GM23338 (cell line): ENCODE measurements around the gene TRIP4. TPM values are rescaled to one million over a fixed set of nuclear protein-coding genes. Genes with fewer than 3 reads are reported as not detected.
A peak's percentile ranks its signal among the peaks of the same experiment; 100 is the strongest.

Experiments used
- ATAC-seq: fragments of 200-7000 bp; cut with Tn5 transposase; 3 replicates; pipeline ENCODE4 v1.9.1; 2020
- DNase-seq: peaks from one replicate; pipeline ENCODE4 v3.0.0-alpha.2; 2015; ENCODE audit warnings: low spot score
- H2AFZ ChIP-seq: fragments of 200-600 bp; sonication (generic); 2 replicates; pipeline ENCODE4 v1.8.0; 2016; ENCODE audit warnings: antibody characterized with exemption, mild to moderate bottlenecking, moderate library complexity
- H3F3A ChIP-seq: fragments of 200-600 bp; sonication (generic); replicated peaks from 2 replicates; pipeline ENCODE4 v1.8.0; 2017; ENCODE audit warnings: antibody characterized with exemption, mixed run types, low read depth
- H3K27ac ChIP-seq: fragments of 200-600 bp; sonication (generic); 2 replicates; pipeline ENCODE4 v1.6.1; 2016; ENCODE audit warnings: low read depth
- H3K27me3 ChIP-seq: fragments of 200-600 bp; sonication (generic); 2 replicates; pipeline ENCODE4 v1.8.0; 2016; ENCODE audit warnings: mild to moderate bottlenecking, mixed run types, moderate library complexity; ENCODE audit not compliant: insufficient read depth
- H3K36me3 ChIP-seq: fragments of 200-600 bp; sonication (generic); 2 replicates; pipeline ENCODE4 v1.8.0; 2016; ENCODE audit warnings: mild to moderate bottlenecking; ENCODE audit not compliant: insufficient read depth
- H3K4me1 ChIP-seq: fragments of 200-600 bp; sonication (generic); 2 replicates; pipeline ENCODE4 v1.8.0; 2016; ENCODE audit warnings: mild to moderate bottlenecking, moderate library complexity; ENCODE audit not compliant: insufficient read depth
- H3K4me2 ChIP-seq: fragments of 200-600 bp; sonication (generic); 2 replicates; pipeline ENCODE4 v1.7.1; 2017; ENCODE audit warnings: mixed run types
- H3K4me3 ChIP-seq: fragments of 200-600 bp; sonication (generic); 2 replicates; pipeline ENCODE4 v1.6.1; 2016; ENCODE audit warnings: mixed run types
- H3K79me2 ChIP-seq: fragments of 200-600 bp; sonication (generic); replicated peaks from 2 replicates; pipeline ENCODE4 v1.8.0; 2017; ENCODE audit warnings: mild to moderate bottlenecking; ENCODE audit not compliant: insufficient read depth
- H3K9me2 ChIP-seq: fragments of 200-600 bp; sonication (generic); 2 replicates; pipeline ENCODE4 v1.8.0; 2017; ENCODE audit not compliant: insufficient read depth
- H4K20me1 ChIP-seq: fragments of 200-600 bp; sonication (generic); replicated peaks from 2 replicates; pipeline ENCODE4 v1.8.0; 2017; ENCODE audit warnings: mild to moderate bottlenecking; ENCODE audit not compliant: insufficient read depth
- H3K27ac Mint-ChIP-seq: 2 replicates; pipeline ENCODE4 v1.8.0; 2020; ENCODE audit warnings: inconsistent platforms, mild to moderate bottlenecking, moderate library complexity, mixed read lengths
- H3K27me3 Mint-ChIP-seq: 3 replicates; pipeline ENCODE4 v1.8.0; 2022; ENCODE audit warnings: low read depth, mild to moderate bottlenecking, moderate library complexity, mixed read lengths, inconsistent platforms; ENCODE audit not compliant: insufficient read depth, poor library complexity
- H3K36me3 Mint-ChIP-seq: 3 replicates; pipeline ENCODE4 v1.8.0; 2021; ENCODE audit warnings: low read depth, mild to moderate bottlenecking, inconsistent platforms, moderate library complexity, mixed read lengths
- H3K4me1 Mint-ChIP-seq: 3 replicates; pipeline ENCODE4 v1.8.0; 2020; ENCODE audit warnings: mild to moderate bottlenecking, inconsistent platforms, mixed read lengths
- H3K4me3 Mint-ChIP-seq: 3 replicates; pipeline ENCODE4 v1.8.0; 2021; ENCODE audit warnings: moderate library complexity, mild to moderate bottlenecking, inconsistent platforms, mixed read lengths
- H3K9me3 Mint-ChIP-seq: 3 replicates; pipeline ENCODE4 v1.8.0; 2020; ENCODE audit warnings: moderate library complexity, mild to moderate bottlenecking, inconsistent platforms, mixed read lengths
- CREB1 ChIP-seq: fragments of 250-450 bp; sonication (Bioruptor Pico); IDR thresholded peaks from 2 replicates; pipeline ENCODE4 v1.5.0; 2020; ENCODE audit warnings: low read depth, mild to moderate bottlenecking, moderate library complexity
- EZH2 ChIP-seq: fragments of 200-600 bp; sonication (generic); IDR thresholded peaks from one replicate; pipeline ENCODE4 v1.8.0; 2017; ENCODE audit warnings: antibody characterized with exemption, mild to moderate bottlenecking, low read depth; ENCODE audit not compliant: unreplicated experiment
- JUNB ChIP-seq: IDR thresholded peaks from one replicate; pipeline ENCODE4 v1.6.1; 2016; ENCODE audit warnings: antibody characterized with exemption; ENCODE audit not compliant: unreplicated experiment
- POLR2AphosphoS5 ChIP-seq: IDR thresholded peaks from 2 replicates; pipeline ENCODE4 v1.6.1; 2016; ENCODE audit warnings: antibody characterized with exemption, low read depth
- REST ChIP-seq: IDR thresholded peaks from one replicate; pipeline ENCODE4 v1.6.1; 2018; ENCODE audit warnings: antibody characterized with exemption; ENCODE audit not compliant: unreplicated experiment
- polyA plus RNA-seq: library from polyadenylated mRNA; unstranded; fragments of >200 nt; fragmentation: Nextera tagmentation; extraction: Ambion mirVana; gene quantifications from 2 replicates; pipeline ENCODE4 v1.2.1, GENCODE V29; 2016
- total RNA-seq: library from RNA; depleted of rRNA; stranded (reverse); fragments of >200 nt; shearing (Covaris generic); gene quantifications from 2 replicates; pipeline ENCODE4 v1.2.3, GENCODE V29; 2014
- TF ChIP-seq, protein P1 (sequence below): IDR thresholded peaks from 2 replicates; pipeline ENCODE4 v1.6.1; 2016; ENCODE audit warnings: antibody characterized with exemption

The TRIP4 gene
- total and polyA plus RNA-seq, 2 experiments from 2014 or later, result 10.3 to 16.0 TPM

GRCh38 chr15:64500695-64501395, 113.2 kb downstream of the TRIP4 start:
- peaks cover 28% of the 10 kb centered on the region for H3K4me1 Mint-ChIP-seq
- Histone ChIP-seq H3F3A (no peaks in the 10 kb centered on the region), H3K9me2 (no peaks in the 10 kb centered on the region), H3K36me3 (peaks cover 7% of the 10 kb centered on the region; the same call in 1 of the 2 replicates), H2AFZ (no peak overlapping the region), H3K27me3 (no peaks in the 10 kb centered on the region), H3K4me1 (peaks cover 17% of the 10 kb centered on the region), H3K4me2 (no peak overlapping the region), H3K27ac (no peak overlapping the region; the same call in 1 of the 2 replicates), H3K4me3 (no peak overlapping the region), H4K20me1 (peaks cover 75% of the 10 kb centered on the region), H3K79me2 (peaks cover 97% of the 10 kb centered on the region)
- H3K9me3 Mint-ChIP-seq, result no peaks in the 10 kb centered on the region
- DNase-seq, result no peak
- H3K27me3 Mint-ChIP-seq, result peaks cover 2% of the 10 kb centered on the region
- no peak for ATAC-seq
- H3K4me3 Mint-ChIP-seq, result no peak overlapping the region
- peaks cover 26% of the 10 kb centered on the region for H3K36me3 Mint-ChIP-seq
- TF ChIP-seq REST (no peak), POLR2AphosphoS5 (no peak), JUNB (no peak), EZH2 (no peak), CREB1 (CRISPR knock-in tag) (no peak)
- H3K27ac Mint-ChIP-seq, result no peak overlapping the region

GRCh38 chr15:64501396-64501715, 113.7 kb downstream of the TRIP4 start:
- peaks cover 2% of the 10 kb centered on the region for H3K27me3 Mint-ChIP-seq
- TF ChIP-seq JUNB (no peak), REST (no peak), CREB1 (CRISPR knock-in tag) (no peak)
- TF ChIP-seq, protein P1, sequence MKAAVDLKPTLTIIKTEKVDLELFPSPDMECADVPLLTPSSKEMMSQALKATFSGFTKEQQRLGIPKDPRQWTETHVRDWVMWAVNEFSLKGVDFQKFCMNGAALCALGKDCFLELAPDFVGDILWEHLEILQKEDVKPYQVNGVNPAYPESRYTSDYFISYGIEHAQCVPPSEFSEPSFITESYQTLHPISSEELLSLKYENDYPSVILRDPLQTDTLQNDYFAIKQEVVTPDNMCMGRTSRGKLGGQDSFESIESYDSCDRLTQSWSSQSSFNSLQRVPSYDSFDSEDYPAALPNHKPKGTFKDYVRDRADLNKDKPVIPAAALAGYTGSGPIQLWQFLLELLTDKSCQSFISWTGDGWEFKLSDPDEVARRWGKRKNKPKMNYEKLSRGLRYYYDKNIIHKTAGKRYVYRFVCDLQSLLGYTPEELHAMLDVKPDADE, result no peak

More at GRCh38 chr15:64501396-64501715, 113.7 kb downstream of the TRIP4 start:
- H3K9me3 Mint-ChIP-seq, result no peaks in the 10 kb centered on the region
- no peak overlapping the region for H3K4me3 Mint-ChIP-seq
- Histone ChIP-seq H3K4me3 (no peak overlapping the region), H3K9me2 (no peaks in the 10 kb centered on the region), H4K20me1 (peaks cover 75% of the 10 kb centered on the region), H3K4me2 (no peak overlapping the region), H3K36me3 (peaks cover 7% of the 10 kb centered on the region; the same call in 1 of the 2 replicates), H2AFZ (no peak overlapping the region), H3F3A (no peaks in the 10 kb centered on the region), H3K27ac (peak overlapping the region; percentile 47; the same call in 1 of the 2 replicates), H3K4me1 (peaks cover 17% of the 10 kb centered on the region), H3K27me3 (no peaks in the 10 kb centered on the region), H3K79me2 (peaks cover 97% of the 10 kb centered on the region)
- peaks cover 24% of the 10 kb centered on the region for H3K36me3 Mint-ChIP-seq
- H3K4me1 Mint-ChIP-seq, result peaks cover 28% of the 10 kb centered on the region
- DNase-seq, result no peak
- no peak for ATAC-seq
- no peak overlapping the region for H3K27ac Mint-ChIP-seq
